ENCODE measurements around the gene FAM117A. TPM values are rescaled to one million over a fixed set of nuclear protein-coding genes. Genes with fewer than 3 reads are reported as not detected.
A peak's percentile ranks its signal among the peaks of the same experiment; 100 is the strongest.

The FAM117A gene
- total and polyA plus RNA-seq, 10 of the 15 experiments (the other 5 are each of a cell fraction or from before 2014, with no cell fraction given), result 2.1 to 29.6 (median 20.0) TPM

- TF ChIP-seq, protein P1, sequence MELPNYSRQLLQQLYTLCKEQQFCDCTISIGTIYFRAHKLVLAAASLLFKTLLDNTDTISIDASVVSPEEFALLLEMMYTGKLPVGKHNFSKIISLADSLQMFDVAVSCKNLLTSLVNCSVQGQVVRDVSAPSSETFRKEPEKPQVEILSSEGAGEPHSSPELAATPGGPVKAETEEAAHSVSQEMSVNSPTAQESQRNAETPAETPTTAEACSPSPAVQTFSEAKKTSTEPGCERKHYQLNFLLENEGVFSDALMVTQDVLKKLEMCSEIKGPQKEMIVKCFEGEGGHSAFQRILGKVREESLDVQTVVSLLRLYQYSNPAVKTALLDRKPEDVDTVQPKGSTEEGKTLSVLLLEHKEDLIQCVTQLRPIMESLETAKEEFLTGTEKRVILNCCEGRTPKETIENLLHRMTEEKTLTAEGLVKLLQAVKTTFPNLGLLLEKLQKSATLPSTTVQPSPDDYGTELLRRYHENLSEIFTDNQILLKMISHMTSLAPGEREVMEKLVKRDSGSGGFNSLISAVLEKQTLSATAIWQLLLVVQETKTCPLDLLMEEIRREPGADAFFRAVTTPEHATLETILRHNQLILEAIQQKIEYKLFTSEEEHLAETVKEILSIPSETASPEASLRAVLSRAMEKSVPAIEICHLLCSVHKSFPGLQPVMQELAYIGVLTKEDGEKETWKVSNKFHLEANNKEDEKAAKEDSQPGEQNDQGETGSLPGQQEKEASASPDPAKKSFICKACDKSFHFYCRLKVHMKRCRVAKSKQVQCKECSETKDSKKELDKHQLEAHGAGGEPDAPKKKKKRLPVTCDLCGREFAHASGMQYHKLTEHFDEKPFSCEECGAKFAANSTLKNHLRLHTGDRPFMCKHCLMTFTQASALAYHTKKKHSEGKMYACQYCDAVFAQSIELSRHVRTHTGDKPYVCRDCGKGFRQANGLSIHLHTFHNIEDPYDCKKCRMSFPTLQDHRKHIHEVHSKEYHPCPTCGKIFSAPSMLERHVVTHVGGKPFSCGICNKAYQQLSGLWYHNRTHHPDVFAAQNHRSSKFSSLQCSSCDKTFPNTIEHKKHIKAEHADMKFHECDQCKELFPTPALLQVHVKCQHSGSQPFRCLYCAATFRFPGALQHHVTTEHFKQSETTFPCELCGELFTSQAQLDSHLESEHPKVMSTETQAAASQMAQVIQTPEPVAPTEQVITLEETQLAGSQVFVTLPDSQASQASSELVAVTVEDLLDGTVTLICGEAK (IDR thresholded peaks at IDR 0.05; ENCODE audit: borderline replicate concordance), result no peak; the same call in 1 of the 2 replicates
- peak; percentile 97 for TF ChIP-seq POLR2A (IDR thresholded peaks at IDR 0.05; ENCODE audit: low read depth, low read length)
- TF ChIP-seq ASH2L (IDR thresholded peaks at IDR 0.05; ENCODE audit: borderline replicate concordance, low read depth), result no peak
- TF ChIP-seq IKZF1 (conservative IDR thresholded peaks at IDR 0.05), result no peak
- no peak for TF ChIP-seq TCF12 (IDR thresholded peaks at IDR 0.05; ENCODE audit: low read depth, low read length)
- no peak for TF ChIP-seq HCFC1 (IDR thresholded peaks at IDR 0.05; ENCODE audit: low read length)
- no peak for TF ChIP-seq NR2C1 (IDR thresholded peaks at IDR 0.05)
- TF ChIP-seq MEF2A (IDR thresholded peaks at IDR 0.05; ENCODE audit: insufficient read depth, low read depth, low read length), result 0 out of 2 replicates have a peak, but pooled peaks have one; percentile 9
- no peak for TF ChIP-seq KAT2A (conservative IDR thresholded peaks at IDR 0.05; ENCODE audit: control insufficient read depth, low read depth, low read length)
- TF ChIP-seq HSF1 (IDR thresholded peaks at IDR 0.05; ENCODE audit: low read depth, low read length), result no peak
- no peak for TF ChIP-seq MYB (IDR thresholded peaks at IDR 0.05; ENCODE audit: borderline replicate concordance, low read depth, low read length)
- TF ChIP-seq, protein P2, sequence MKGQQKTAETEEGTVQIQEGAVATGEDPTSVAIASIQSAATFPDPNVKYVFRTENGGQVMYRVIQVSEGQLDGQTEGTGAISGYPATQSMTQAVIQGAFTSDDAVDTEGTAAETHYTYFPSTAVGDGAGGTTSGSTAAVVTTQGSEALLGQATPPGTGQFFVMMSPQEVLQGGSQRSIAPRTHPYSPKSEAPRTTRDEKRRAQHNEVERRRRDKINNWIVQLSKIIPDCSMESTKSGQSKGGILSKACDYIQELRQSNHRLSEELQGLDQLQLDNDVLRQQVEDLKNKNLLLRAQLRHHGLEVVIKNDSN (IDR thresholded peaks at IDR 0.05; ENCODE audit: borderline replicate concordance, extremely low read length, insufficient read depth, low read depth, low read length), result peak; percentile 85
- no peak for TF ChIP-seq IKZF2 (IDR thresholded peaks at IDR 0.05)
- no peak for TF ChIP-seq MYC (IDR thresholded peaks at IDR 0.05; ENCODE audit: insufficient read depth, insufficient read length, insufficient replicate concordance, low read length, severe bottlenecking)
- TF ChIP-seq HDAC2 (IDR thresholded peaks at IDR 0.05), result no peak
- no peak for TF ChIP-seq NR2C2 (IDR thresholded peaks at IDR 0.05; ENCODE audit: borderline replicate concordance, control insufficient read depth, insufficient read length, low read depth)
- peak in 1 of 2 experiments; percentile 54; a peak in 1 of 3 replicates for TF ChIP-seq EGR1 (IDR thresholded peaks at IDR 0.05; ENCODE audit: borderline replicate concordance in 1 of 2, low read depth in 2 of 2, low read length in 2 of 2)
- TF ChIP-seq MEF2B (IDR thresholded peaks at IDR 0.05; ENCODE audit: partially characterized antibody, poor library complexity, severe bottlenecking), result no peak
- TF ChIP-seq ZNF274 (IDR thresholded peaks at IDR 0.05; ENCODE audit: insufficient read depth, insufficient read length), result no peak
- TF ChIP-seq SMARCA5 (IDR thresholded peaks at IDR 0.05), result no peak
- TF ChIP-seq NRF1 (conservative IDR thresholded peaks at IDR 0.05; ENCODE audit: low read depth, low read length), result no peak
Measured at GRCh38 chr17:49763735-49764558, at the start of gene FAM117A (continued).

Measured in GM12878 (cell line).